MG63 (cell line): ENCODE data around the gene SLC22A6. TPM values are rescaled to one million over a fixed set of nuclear protein-coding genes. Genes with fewer than 3 reads are reported as not detected.

Source experiments
- DNase-seq: peaks from one replicate; pipeline ENCODE4 v3.0.0-alpha.2; 2020
- H3K27me3 ChIP-seq: fragments of 250-450 bp; sonication (Bioruptor Pico); 2 replicates; pipeline ENCODE4 v1.5.1; 2020; ENCODE audit warnings: mild to moderate bottlenecking, moderate library complexity
- H3K36me3 ChIP-seq: fragments of 250-450 bp; sonication (Bioruptor Pico); 2 replicates; pipeline ENCODE4 v1.5.1; 2020; ENCODE audit warnings: mild to moderate bottlenecking, moderate library complexity
- H3K4me3 ChIP-seq: fragments of 250-450 bp; sonication (Bioruptor Pico); 2 replicates; pipeline ENCODE4 v1.5.1; 2020; ENCODE audit warnings: mild to moderate bottlenecking, moderate library complexity
- H3K9me3 ChIP-seq: fragments of 250-450 bp; sonication (Bioruptor Pico); 2 replicates; pipeline ENCODE4 v1.5.1; 2020; ENCODE audit warnings: mild to moderate bottlenecking, moderate library complexity
- total RNA-seq: library from RNA; depleted of rRNA; stranded (reverse); fragments of >200 nt; shearing (Covaris generic); gene quantifications from 2 replicates; pipeline ENCODE4 v1.2.3, GENCODE V29; 2014; ENCODE audit warnings: low replicate concordance; rRNA removed

Gene SLC22A6, protein sequence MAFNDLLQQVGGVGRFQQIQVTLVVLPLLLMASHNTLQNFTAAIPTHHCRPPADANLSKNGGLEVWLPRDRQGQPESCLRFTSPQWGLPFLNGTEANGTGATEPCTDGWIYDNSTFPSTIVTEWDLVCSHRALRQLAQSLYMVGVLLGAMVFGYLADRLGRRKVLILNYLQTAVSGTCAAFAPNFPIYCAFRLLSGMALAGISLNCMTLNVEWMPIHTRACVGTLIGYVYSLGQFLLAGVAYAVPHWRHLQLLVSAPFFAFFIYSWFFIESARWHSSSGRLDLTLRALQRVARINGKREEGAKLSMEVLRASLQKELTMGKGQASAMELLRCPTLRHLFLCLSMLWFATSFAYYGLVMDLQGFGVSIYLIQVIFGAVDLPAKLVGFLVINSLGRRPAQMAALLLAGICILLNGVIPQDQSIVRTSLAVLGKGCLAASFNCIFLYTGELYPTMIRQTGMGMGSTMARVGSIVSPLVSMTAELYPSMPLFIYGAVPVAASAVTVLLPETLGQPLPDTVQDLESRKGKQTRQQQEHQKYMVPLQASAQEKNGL
- total RNA-seq, result not detected in 2 replicates

DNA sequence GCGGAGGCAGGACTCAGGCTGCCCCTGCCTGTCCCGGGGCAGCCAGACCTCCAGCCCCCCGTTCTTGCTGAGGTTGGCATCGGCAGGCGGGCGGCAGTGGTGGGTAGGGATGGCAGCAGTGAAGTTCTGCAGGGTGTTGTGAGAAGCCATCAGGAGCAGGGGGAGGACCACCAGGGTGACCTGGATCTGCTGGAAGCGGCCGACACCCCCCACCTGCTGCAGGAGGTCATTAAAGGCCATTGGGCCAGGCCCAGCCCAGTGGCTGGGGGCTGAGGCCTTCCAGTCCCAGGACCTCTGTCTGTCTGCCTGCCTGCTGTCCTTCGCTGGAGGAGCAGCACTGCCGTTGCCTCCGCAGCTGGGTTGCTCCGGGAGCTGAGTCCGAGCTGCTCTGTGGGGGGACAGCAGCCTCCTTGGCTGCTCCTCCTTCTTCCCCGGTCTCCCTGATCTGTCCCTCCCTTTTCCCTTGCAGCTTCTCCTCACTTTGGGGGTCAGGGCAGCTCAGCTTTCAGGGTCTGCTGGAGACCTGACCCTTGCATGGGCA is at the start of gene SLC22A6:
Gene SLC22A6 (minus strand): TSS at position 517 of the 541 bp plus-strand sequence. CDS start 277 bp downstream, at position 240.
- DNase-seq, result no peak

DNA sequence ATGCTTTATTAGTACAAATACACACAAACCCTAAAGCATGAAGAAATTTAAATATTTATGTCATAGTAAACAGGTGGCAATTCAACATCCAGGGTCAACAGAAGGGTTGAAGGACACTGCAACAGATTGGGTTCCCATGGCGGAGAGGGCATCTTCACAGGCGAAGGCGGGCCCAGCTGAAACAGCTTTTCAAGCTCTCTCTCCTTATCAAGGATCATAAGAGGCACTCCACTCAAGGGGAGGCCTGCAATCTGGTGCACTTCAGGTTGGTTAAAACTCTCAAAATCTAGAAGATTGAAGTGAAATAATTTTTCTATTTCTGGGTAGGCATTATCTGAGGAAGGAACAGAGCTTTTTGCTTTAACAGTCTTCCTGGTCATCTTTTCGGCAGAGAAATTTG is 47.7 kb upstream of the SLC22A6 start:
- Histone ChIP-seq H3K4me3 (no peak overlapping the region), H3K27me3 (peaks cover 20% of the 10 kb centered on the region), H3K36me3 (no peaks in the 10 kb centered on the region), H3K9me3 (no peaks in the 10 kb centered on the region)
- no peak for DNase-seq

More for the DNA sequence above, at the start of gene SLC22A6:
- peaks cover 5% of the 10 kb centered on the region; the same call in 1 of the 2 replicates for H3K27me3 ChIP-seq
- no peak within 1 kb of the TSS for H3K4me3 ChIP-seq
- no peaks in the 10 kb centered on the region for H3K9me3 ChIP-seq
- H3K36me3 ChIP-seq, result no peaks in the 10 kb centered on the region

DNA sequence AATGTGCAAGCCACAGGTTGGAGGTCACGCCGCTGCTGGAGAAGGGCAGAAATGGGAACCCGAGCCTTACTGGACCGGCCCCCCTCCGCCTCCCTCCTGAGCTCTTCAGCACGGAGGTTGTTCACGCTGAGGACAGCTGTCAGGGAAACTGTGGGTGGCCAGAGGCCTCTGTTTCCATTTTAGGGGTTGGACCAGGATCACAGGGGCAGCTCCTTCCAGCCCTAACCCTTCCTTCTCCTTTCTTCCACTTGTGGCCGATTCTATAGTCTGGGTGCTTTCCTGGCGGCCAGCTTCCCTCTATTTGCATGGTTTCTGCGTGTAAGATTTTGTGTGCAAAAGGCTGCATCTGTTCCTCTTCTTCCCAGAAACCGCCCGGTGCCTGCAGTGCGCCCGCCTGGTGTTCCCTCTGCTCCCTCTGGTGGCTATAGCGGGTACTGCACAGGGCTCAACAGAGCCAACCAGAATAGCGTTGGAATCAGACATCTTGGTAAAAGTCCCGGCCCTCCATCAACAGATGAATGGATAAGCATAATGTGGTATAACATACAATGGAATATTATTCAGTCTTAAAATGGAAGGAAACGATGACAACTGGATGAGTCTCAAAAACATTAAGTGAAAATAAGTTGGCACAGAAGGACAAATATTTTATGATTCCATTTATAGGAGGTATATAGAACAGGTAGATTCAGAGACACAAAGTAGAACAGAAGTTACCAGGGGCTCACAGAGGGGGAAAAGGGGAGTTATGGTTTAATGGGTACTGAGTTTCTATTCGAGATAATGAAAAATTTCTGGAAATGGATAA is 39.3 kb upstream of the SLC22A6 start:
- no peak overlapping the region for H3K4me3 ChIP-seq
- peak; percentile 70 for DNase-seq
- no peaks in the 10 kb centered on the region for H3K9me3 ChIP-seq
- peaks cover 2% of the 10 kb centered on the region for H3K27me3 ChIP-seq
- H3K36me3 ChIP-seq, result no peaks in the 10 kb centered on the region

DNA sequence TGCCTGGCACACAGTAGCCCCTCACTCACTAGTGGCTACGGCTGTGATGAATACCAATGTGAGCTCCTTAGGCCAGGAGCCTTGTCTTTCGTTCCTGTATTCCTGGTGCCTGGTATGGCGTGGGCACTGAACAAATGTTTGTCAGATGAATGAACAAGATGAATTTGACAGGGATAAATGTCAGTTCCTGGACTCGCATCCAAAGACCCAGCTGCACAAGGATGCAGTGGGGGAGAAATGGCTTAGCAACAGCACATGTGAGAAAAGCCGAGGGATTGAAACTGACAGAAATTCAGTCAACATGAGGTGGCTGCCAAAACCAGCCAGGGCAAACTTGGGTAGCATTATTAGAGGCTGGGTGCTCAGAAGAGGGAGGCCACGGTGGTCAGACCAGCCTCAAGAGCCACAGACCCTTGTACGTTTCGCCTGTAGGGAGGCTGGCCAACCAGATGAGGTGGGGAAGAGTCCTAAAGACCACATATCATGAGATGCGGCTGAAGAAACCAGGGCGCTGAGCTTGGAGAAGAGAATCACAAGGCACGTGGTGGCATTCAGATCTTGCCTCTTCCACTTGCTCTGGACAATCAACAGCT is 38.6 kb upstream of the SLC22A6 start:
- Histone ChIP-seq H3K4me3 (no peak overlapping the region), H3K27me3 (no peaks in the 10 kb centered on the region; the same call in 1 of the 2 replicates), H3K9me3 (no peaks in the 10 kb centered on the region), H3K36me3 (no peaks in the 10 kb centered on the region)
- no peak for DNase-seq

DNA sequence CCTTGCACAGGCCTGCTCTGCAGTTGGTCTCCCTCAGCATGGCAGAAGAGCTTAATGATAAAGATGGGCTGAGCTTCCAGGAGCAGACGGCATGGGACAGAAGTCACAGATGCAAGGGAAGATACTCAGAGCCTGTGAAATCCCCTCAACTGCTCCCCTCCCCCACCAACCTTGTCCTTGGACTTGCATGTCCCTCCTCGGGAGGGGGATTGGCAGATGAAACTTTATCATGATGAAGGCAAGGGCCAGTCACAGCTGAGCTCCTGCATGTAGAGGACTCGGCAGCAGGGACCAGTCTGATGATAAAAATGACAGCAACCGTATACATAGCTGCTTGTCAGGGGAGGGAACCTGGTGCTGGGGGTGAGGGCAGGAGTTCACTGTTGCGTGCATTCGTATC is 37.7 kb upstream of the SLC22A6 start:
- Histone ChIP-seq H3K36me3 (no peaks in the 10 kb centered on the region), H3K4me3 (no peak overlapping the region), H3K27me3 (no peaks in the 10 kb centered on the region), H3K9me3 (no peaks in the 10 kb centered on the region)
- DNase-seq, result no peak

DNA sequence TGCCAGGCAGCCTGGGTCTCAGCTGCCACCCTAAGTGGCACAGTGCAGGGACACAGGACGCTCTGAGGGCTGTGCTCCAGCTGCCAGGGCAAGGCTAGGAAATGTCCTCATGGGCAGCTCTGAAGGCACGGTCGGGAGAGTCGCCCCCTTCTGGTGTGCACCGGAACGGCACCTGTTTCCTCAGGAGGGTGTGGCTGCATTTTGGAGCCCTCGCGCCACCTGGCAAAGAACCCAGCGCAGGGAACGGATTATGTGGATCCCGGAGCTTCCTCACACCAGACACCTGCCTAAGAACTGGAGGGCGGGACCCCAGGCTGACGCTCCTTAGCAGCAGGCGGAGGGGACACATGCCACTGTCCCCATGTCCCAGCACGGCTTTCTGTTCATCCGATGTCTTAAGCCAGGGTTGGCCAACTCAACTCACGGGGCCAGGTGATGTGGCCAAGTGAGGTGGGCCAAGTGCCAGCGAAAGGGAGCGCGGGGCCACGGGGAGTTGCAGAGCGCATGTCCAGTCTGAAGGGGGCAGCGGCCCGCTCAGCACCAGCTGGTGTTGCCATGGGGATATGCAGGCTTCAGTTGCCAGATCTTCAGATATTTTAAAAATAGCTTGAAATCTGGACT is 36.0 kb upstream of the SLC22A6 start:
- peak; percentile 10 for DNase-seq
- H3K27me3 ChIP-seq, result no peaks in the 10 kb centered on the region
- no peaks in the 10 kb centered on the region for H3K9me3 ChIP-seq
- no peak overlapping the region for H3K4me3 ChIP-seq
- H3K36me3 ChIP-seq, result no peaks in the 10 kb centered on the region

DNA sequence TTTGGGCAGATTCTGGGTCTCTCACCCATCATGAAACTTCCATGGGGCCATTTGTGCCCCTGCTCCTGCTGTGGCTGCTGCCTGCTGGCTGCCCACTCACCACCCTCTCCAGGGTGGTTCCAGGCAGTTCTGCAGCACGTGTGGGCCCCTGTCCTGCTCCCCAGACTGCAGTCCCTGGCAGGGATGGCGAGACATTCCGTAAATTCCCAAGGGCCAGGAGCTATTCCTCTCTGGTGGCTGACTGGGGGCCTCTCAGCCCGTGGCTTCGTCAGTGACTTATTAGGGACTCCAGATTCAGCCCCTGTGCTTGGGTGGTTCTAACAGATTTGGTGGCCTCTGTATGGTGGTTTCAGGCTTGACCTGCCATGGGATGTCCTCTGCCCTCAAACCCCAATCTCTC is 34.7 kb upstream of the SLC22A6 start:
- H3K27me3 ChIP-seq, result no peaks in the 10 kb centered on the region
- no peaks in the 10 kb centered on the region for H3K36me3 ChIP-seq
- no peaks in the 10 kb centered on the region for H3K9me3 ChIP-seq
- no peak for DNase-seq
- H3K4me3 ChIP-seq, result no peak overlapping the region

DNA sequence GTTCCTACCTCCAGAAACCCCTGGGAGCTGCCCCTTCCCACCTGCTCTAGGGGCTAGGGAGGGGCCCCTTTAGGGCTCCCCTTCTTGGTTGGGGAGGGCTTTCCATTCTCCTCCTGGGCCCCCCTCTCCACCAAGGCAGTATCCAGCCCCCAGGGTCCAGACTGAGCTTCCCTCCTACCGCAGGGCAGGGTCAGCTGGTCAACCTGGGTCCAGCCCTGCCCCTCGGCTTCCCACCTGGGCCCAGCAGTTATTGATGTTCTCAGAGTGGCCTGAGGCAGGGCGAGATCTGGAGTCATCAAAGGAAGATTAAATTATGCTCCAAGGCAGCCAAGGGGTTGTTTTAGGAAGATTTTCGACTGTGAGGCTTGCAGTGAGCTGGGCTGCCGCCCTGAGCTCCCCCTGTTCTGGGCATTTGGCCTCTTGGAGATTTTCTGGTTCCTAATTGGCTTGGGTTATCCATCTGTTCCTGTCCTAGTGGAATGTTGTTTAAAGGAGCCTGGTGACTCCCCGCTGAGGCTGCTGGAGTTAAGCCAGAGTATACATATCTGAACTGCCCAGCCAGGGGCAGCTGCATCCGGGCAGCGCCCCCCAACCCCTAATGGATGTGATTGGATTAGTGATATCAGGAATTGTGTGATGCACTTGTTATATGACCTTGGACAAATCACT is 32.7 kb upstream of the SLC22A6 start:
- peak; percentile 65 for DNase-seq
- Histone ChIP-seq H3K4me3 (no peak overlapping the region), H3K36me3 (no peaks in the 10 kb centered on the region), H3K9me3 (no peaks in the 10 kb centered on the region), H3K27me3 (no peaks in the 10 kb centered on the region)

DNA sequence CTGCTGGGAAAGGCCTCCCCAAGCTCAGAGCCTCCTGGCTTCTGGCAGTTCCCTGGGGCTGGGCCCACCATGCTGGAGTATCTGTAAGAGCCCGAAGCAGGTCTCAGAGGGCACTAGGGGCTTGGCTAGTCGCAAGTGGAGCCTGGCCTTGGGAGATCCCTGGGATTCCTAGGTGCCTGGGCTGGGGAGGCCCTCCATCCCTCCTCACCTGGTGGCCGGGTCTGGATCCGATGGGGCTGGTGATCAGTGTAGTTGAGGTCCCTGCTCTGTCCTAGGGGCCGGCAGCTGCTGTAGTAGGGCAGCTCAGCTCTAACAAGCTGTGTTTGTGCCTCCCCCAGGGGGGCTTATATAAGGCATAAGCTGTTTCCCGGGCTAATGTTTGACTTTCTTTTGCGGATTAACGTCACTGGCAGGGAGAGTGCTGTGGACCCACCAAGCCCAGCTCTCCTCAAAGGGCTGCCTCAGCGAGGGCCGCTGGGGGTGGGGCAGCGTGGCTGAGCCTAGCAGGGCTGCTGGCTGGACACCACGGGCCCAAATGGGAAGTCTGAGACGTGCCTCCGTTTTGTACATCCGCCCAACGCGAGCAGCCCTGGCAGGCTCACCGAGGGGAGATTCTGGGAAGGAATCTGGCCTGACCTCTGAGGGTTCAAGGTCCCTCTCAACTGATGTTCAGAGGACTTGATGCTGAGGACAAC is 30.9 kb upstream of the SLC22A6 start, which contains the start of gene SLC22A8:
Gene SLC22A8 (minus strand): TSS at position 321 of the 695 bp plus-strand sequence. CDS start 883 bp downstream, outside the sequence.
- H3K36me3 ChIP-seq, result no peaks in the 10 kb centered on the region
- H3K9me3 ChIP-seq, result no peaks in the 10 kb centered on the region
- DNase-seq, result no peak
- H3K27me3 ChIP-seq, result no peaks in the 10 kb centered on the region
- H3K4me3 ChIP-seq, result no peak within 1 kb of the TSS

DNA sequence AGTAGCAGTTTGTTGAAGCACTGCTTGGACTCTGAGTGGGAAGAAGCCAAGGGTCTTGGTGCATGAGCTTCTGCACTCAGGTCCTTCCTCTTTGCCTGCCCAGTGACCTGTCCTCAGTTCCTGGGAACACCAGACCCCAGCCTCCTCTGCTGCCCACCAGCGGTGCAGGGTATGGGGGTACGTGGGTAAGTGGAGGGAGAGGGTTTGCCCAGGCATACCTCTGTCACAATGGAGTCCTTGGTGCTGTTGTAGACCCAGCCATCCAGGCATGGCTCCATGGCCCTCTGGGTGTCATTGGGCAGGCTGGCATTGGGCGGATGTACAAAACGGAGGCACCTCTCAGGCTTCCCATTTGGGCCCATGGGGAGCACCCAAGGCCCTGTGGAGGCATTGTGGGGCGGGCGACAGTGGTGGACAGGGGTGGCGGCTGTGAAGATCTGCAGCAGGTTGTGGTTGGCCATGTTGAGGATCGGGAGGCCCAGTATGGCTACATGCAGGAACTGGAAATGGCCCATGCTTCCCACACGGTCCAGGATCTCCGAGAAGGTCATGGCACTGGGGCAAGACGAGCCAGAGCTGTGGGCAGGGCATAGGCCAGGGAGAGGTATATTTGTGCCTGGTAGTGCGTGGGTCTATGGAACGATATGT is 29.8 kb upstream of the SLC22A6 start:
- Histone ChIP-seq H3K4me3 (no peak overlapping the region), H3K27me3 (no peaks in the 10 kb centered on the region), H3K36me3 (no peaks in the 10 kb centered on the region), H3K9me3 (no peaks in the 10 kb centered on the region)
- no peak for DNase-seq

DNA sequence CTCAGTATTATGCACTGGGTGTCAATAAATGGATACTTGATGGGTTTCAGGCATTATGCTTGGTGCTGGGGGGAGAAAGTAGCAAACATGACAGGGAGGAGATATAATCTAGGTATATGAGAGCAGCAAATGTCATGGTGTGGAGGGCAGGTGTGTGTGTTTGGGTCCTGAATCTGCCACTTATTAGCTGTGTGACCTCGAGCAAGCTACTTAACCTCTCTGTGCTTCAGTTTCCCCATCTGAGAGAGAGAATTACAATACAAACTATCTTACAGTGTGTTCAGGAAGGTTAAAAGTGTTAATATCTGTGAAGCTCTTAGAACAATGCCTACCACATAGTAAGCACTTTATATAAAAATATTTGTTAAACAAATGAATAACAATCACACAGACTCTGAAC is 28.1 kb upstream of the SLC22A6 start:
- DNase-seq, result no peak
- Histone ChIP-seq H3K9me3 (no peaks in the 10 kb centered on the region), H3K36me3 (no peaks in the 10 kb centered on the region), H3K4me3 (no peak overlapping the region), H3K27me3 (no peaks in the 10 kb centered on the region)

DNA sequence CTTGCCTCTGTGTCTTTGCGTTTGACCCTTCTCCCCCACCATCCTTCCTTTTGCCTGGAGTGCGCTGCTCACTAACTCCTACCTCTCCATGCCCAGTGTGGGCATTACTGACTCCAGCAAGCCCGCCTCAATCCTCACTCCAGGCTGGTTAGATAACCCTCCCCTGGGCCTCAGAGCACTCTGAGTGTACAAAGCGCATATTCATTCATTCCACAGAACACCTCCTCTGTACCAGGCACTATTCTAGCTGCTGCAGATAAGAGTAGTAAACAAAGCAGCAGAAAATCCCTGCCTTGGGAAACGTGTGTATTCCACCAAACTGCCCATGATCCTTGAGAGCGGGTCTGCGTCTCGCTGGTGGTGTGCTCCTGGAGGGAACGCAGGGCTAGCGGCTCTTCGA is 27.7 kb upstream of the SLC22A6 start:
- no peaks in the 10 kb centered on the region for H3K36me3 ChIP-seq
- H3K4me3 ChIP-seq, result no peak overlapping the region
- H3K27me3 ChIP-seq, result no peaks in the 10 kb centered on the region
- DNase-seq, result no peak
- H3K9me3 ChIP-seq, result no peaks in the 10 kb centered on the region

DNA sequence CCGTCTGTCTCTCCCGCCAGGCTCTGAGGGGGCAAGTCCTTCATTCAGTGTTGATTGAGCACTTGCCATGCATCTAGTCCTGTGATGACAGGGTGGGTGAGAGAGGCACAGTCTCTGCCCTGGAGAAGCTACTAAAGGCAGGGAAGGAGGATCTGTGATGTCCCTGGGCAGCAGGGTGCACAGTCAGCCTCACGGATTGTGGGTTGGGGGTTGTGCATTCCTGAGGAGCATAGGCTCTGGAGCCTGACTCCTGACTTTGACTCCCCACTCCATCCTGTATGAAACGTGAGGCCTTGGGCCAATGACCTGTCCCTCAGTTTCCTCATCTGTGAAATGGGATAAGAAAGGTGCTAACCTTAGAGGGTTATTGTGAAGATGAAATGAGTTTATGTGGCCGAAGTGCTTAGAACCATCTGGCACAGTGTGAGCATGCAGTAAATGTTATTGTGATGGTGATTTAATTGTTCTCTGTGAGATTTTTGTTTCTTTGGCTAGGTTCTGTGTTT is 26.2 kb upstream of the SLC22A6 start:
- H3K27me3 ChIP-seq, result no peaks in the 10 kb centered on the region

DNA sequence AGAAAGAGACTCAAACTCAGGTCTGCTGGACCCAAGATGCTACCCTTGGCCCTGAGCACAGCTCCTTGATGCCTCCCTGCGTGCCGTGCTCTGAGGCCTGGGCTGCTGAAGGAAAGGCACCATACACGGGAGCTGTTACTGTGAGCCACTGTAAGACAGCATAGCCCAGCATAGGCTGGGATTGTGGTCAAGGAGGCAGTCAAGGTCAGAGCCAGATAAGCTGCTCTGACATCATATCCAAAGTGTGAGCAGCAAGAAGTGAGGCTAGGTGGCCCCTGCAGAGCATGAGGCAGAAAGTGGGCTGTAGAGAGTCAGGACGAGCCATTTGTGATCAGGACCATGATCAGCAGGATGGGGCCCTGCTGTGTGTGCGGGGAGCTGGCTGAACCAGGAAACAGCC is 23.2 kb upstream of the SLC22A6 start:
- H3K9me3 ChIP-seq, result no peaks in the 10 kb centered on the region
- DNase-seq, result no peak
- H3K36me3 ChIP-seq, result no peaks in the 10 kb centered on the region
- H3K27me3 ChIP-seq, result no peaks in the 10 kb centered on the region
- H3K4me3 ChIP-seq, result no peak overlapping the region

More for the DNA sequence above, 26.2 kb upstream of the SLC22A6 start:
- H3K9me3 ChIP-seq, result no peaks in the 10 kb centered on the region
- H3K4me3 ChIP-seq, result no peak overlapping the region
- no peaks in the 10 kb centered on the region for H3K36me3 ChIP-seq
- no peak for DNase-seq

DNA sequence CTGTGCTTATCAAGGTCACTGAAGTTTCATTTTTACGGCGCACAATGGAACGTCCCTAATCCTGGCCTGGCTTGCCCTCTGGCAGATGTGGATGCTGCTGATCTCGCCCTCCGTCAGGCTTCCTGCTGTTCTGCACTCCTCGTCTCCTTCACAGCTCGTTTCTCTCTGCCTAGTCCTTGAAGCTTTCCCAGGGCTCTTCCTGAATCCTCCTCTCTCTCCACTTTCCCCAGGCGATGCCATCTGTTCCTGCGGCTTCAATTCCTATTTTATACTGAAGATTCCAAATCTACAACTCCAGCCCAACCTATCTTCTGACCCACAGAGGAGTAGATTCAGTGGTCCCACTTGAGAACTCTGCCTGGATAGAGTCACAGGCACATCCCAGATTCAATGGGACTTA is 16.7 kb upstream of the SLC22A6 start:
- H3K36me3 ChIP-seq, result no peaks in the 10 kb centered on the region
- no peak overlapping the region for H3K4me3 ChIP-seq
- no peaks in the 10 kb centered on the region for H3K9me3 ChIP-seq
- no peaks in the 10 kb centered on the region for H3K27me3 ChIP-seq
- no peak for DNase-seq
